GM18508 (cell line): ENCODE data around the gene CSAD.
"Not testable (repeated sequence)": the region's sequence is repeated elsewhere in the genome, so short reads cannot be mapped to it uniquely, and the experiment has no call there.

Experiments
- ATAC-seq: cut with Tn5 transposase; IDR thresholded peaks from one replicate; pipeline ENCODE4 v1.9.1; 2021; ENCODE audit warnings: moderate number of reproducible peaks; ENCODE audit not compliant: insufficient read depth, unreplicated experiment

Gene CSAD

GRCh38 chr12:53113951-53114350 is 66.8 kb downstream of the CSAD start:
- ATAC-seq = no peak

- ATAC-seq = no peak
Measured at GRCh38 chr12:53113136-53113705, 67.5 kb downstream of the CSAD start.

- ATAC-seq = not testable (repeated sequence)
Measured at GRCh38 chr12:53112431-53112830, 68.3 kb downstream of the CSAD start.
